Omental fat pad (tissue), 4 donors: ENCODE data around the gene DENND1B. TPM values are rescaled to one million over a fixed set of nuclear protein-coding genes. Genes with fewer than 3 reads are reported as not detected.

Source experiments
- ATAC-seq: fragments of 150-250 bp; one replicate; pipeline ENCODE4 v1.9.1; 2016; ENCODE audit warnings: mild to moderate bottlenecking, moderate library complexity; ENCODE audit not compliant: low FRiP score
- DNase-seq: peaks from one replicate; pipeline ENCODE4 v3.0.0-alpha.2; 2019; ENCODE audit warnings: low spot score
- CTCF ChIP-seq, 3 donors: fragments of 450-650 bp; IDR thresholded peaks; one replicate each; pipeline ENCODE4 v1.5.1; 2016 to 2017; ENCODE audit warnings: antibody characterized with exemption in 3 of 3, mild to moderate bottlenecking in 3 of 3, moderate library complexity in 2 of 3
- total RNA-seq, 4 donors: library from RNA; depleted of rRNA; stranded (reverse); fragments of >200 nt; gene quantifications; one replicate each; pipeline ENCODE4 v1.1.0, GENCODE V29; 2016

The DENND1B gene
- total RNA-seq, 4 donors from 2014 or later, result 8.3 to 16.6 (median 11.1) TPM

- DNase-seq, result no peak
- ATAC-seq, result no peak
- TF ChIP-seq CTCF (IDR thresholded peaks at IDR 0.05), result no peak
Observed at GRCh38 chr1:197671140-197671539, 104.1 kb downstream of the DENND1B start.

GRCh38 chr1:197666769-197667285, 108.5 kb downstream of the DENND1B start:
- ATAC-seq (no peak), DNase-seq (no peak)
- no peak for TF ChIP-seq CTCF (IDR thresholded peaks at IDR 0.05)

GRCh38 chr1:197664391-197664790, 110.9 kb downstream of the DENND1B start:
- ATAC-seq (no peak), DNase-seq (no peak)
- no peak for TF ChIP-seq CTCF (IDR thresholded peaks at IDR 0.05)

GRCh38 chr1:197663162-197663953, 111.9 kb downstream of the DENND1B start:
- DNase-seq (no peak), ATAC-seq (no peak)
- TF ChIP-seq CTCF (IDR thresholded peaks at IDR 0.05), result no peak

GRCh38 chr1:197660389-197660788, 114.9 kb downstream of the DENND1B start:
- ATAC-seq (no peak), DNase-seq (no peak)
- TF ChIP-seq CTCF (IDR thresholded peaks at IDR 0.05), result no peak

GRCh38 chr1:197659171-197659570, 116.1 kb downstream of the DENND1B start:
- no peak for ATAC-seq
- TF ChIP-seq CTCF (IDR thresholded peaks at IDR 0.05), result no peak
- no peak for DNase-seq

GRCh38 chr1:197649188-197649587, 126.1 kb downstream of the DENND1B start:
- no peak for TF ChIP-seq CTCF (IDR thresholded peaks at IDR 0.05)
- no peak for DNase-seq
- ATAC-seq, result no peak
